ENCODE data around the gene CRLF1.
A peak's percentile ranks its signal among the peaks of the same experiment; 100 is the strongest.

Gene CRLF1

DNA sequence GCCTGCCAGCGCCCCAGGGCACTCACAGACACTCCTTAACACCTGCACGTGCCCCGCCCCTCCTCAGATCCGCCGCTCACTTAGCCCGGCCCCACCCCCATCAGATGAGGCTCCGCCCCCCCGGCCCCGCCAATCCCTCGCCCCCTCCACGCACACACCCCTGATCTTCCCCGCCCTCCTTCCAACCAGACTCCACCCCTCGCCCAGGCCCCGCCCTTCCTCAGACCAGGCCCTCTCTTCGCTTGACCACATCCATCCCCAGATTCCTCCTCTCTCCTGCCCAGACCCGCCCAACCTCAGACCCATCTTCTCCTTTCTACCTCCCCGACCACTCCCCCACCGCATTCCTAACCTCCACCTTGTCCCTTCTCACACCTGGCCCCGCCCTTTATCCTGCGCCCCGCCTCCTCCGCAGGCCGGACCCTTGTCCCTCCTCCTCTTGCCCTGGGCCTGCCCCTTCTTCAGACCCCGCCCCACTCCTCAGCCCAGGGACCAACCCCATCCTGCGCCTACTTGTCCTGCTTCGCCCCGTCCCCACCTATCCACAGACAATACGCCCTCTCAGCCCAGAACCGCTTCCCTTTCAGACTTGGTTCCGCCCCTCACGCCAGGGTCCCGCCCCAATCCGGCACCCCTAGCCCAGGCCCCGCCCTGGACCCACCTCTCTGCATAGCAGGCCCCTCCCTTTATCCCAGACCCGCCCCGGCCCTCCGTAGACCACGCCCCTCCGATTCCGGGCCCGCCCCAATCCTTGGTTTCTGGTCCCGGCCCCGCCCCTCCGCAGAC lies 29.8 kb upstream of the CRLF1 start:
- DNase-seq = peak; percentile 82

DNA sequence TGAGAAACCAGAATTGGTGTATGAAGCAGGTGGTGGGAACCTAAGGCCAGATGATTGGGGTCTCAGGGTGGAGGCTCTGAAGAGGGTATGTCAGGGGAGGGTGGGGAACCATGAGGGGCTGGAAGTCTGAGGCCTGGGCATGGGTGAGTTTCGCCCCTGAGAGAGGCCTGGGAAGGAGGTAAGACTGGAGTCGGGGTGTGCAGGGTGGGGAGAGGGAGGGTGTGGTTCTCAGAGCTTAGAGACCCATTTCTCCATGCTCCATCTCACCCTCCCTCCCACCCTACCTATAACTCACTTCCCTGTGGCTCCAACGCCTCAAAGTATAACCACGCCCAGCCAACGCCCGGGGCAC lies 29.2 kb upstream of the CRLF1 start:
- no peak for DNase-seq

DNA sequence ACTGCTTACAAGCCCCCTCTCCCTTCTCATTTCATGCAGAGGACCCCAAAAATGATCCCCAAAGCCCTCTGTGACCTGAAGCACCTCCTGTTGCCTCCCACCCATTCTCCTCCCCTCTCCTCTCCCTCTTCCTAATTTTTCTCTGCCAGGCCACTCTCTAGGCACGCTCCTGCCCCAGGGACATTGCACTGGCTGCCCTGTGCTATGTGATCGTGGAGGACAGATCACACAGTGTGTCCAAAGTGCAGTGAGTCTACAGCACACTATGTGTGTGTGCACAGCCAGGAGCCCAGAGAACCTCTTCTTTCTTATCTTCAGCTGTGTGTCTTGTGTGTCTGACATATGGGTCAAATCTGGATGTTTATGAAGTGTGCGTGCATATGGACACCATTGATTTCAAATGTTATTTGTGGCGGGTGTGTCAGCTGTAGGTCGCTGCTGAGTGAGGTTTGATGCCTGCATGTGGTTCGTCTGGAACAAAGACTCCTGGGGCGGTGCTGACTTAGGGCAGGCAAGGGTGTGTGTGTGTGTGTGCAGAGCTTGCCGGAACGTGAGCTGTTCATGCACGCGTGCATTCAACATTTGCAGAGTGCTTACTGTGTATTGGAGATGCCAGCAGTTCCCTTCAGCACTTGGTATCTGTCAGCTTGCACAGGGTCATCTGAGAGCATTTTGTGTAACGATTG lies 28.2 kb upstream of the CRLF1 start:
- DNase-seq = no peak

DNA sequence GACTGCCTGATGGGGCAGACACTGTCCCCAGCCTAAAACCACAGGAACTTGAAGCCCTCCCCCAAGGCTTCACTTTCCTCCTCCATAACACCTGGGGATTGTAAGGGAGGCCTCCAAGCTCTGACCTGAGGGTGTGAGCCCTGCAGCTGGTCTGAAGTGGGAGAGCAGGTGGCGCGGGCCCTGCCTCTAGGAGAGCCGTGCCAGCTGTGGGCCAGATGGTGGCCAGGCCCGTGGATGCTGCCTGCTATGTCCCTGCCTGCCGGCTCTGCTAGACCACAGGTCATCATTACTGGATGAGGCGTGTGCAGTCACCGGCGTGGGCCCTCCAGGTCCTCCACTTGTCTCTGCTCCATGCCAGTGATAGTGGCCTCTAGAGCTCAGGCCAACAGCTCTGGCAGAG lies 26.7 kb upstream of the CRLF1 start:
- DNase-seq = no peak

DNA sequence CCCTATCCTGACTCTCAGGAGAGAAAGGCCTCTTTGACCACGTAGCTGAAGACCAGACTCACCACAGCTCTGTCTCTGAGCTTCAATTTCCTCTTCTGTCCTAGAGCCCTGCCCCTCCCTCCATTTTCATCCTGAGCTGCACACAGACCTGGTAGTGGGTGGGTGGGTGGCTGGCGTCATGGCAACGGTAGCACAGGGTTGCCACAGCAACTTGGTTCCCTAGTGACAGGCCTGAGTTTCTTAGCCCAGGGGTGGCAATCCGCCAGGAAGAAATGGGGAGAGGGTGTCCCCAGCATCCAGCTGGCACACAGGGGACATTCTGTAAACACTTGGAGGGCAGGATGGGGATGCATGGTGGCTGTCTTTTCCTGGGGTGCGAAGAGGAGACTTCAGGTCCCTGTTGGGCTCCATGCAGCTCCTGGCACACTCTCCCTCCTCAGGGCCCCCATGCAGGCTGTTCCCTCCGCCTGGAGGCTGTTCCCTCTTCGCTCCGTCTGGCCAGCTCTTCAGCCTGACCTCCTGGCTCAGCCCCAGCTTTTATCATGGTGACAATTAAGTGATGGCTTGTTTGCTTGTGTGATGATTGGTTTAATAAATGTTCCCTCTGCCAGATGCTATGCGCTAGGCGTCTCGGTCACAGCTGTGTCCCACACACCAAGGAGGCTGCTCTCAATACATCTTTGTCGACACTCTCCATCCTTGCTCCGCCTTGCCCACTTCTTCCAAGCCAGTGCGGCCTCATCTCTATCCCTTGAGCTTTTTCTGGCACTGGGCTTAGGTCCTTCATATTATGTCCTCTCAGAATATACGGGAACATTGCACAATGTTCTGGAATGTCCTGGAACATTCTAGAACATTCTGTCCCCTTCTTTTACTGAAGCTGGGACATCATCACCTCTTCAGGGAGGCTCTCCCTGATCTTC lies 22.8 kb upstream of the CRLF1 start:
- DNase-seq = no peak

DNA sequence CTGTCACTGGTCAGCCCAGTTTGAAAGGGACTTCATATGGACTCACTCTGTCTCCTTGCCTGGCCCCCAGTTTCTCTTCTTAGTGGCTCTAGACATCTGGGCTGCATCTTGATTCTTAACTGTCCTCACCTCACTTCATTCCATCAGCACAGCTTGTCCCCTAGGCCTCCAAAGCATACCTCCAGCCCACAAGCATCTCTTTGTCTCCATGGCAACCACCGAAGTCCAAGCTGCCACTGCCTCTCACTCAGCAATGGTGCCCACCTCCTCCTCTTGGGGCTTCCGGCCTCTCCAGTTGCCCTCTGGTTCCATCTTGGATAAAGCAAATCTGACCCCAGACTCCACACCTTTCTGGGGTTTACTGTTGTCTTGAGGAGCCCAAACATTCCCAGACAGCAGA lies 20.3 kb upstream of the CRLF1 start:
- DNase-seq = no peak

DNA sequence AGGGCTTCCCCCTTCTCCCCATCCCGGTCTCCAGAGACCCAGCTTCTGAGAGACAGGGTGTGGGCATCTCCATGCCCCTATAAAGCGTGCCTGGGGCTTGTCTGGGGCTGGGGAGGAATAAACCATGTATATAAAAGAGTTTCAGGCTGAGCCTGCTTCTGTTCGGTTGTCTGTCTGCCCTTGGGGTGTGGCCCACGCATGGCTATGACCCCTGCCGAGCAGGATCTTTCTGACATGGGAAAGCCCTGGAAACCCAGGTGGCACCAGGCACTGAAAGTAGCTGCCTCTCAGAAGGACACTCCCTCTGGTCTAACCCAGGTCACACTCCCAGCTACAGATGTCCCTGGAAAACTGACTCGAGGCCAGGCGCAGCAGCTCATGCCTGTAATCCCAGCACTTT lies 14.3 kb upstream of the CRLF1 start:
- no peak for DNase-seq

DNA sequence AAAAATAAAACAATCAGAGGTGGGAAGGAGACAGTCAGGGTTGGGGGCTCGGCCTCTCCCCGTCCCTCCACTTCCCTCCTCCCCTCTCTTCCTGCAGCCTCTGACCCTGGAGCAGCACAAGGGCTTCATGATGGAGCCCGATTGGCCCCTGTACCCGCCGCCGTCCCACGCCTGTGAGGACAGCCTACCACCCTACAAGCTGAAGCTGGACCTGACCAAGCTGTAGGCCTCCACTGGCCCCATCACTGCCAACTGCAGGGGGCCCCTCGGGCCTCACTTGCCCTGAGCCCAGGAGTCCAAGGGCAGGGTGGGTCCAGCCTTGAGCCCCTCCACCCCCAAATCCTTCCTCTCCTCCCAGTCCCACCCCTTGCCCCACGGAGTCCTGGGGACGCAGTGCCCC lies 13.7 kb upstream of the CRLF1 start:
- no peak for DNase-seq

DNA sequence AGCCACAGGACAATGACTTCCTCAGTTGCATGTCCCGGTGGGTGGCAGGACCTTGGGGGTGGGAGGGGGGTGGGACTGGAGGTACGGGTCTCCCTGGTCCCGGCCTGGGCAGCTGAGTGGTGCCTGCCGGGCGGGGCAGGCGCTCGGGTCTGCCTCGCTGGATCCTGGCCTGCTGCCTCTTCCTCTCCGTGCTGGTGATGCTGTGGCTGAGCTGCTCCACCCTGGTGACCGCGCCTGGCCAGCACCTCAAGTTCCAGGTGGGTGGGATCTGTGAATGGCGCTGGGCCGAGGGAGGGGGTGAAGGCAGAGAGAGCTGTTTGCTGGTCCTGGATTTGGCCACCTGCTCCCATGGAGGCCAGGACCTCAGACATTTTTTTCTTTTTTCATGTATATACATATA lies 11.6 kb upstream of the CRLF1 start:
- DNase-seq = no peak

DNA sequence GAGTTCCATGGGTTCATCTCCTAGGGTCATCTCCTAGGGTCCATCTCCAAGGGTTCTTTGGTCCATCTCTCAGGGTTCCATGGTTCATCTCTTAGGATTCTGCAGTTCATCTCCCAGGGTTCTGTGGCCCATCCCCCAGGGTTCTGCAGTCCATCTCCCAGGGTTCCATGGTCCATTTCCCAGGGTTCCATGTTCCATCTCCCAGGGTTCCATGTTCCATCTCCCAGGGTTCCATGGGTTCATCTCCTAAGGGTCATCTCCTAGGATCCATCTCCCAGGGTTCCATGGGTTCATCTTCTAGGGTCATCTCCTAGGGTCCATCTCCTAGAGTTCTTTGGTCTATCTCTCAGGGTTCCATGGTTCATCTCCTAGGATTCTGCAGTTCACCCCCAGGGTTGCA lies 11.0 kb upstream of the CRLF1 start:
- no peak for DNase-seq

DNA sequence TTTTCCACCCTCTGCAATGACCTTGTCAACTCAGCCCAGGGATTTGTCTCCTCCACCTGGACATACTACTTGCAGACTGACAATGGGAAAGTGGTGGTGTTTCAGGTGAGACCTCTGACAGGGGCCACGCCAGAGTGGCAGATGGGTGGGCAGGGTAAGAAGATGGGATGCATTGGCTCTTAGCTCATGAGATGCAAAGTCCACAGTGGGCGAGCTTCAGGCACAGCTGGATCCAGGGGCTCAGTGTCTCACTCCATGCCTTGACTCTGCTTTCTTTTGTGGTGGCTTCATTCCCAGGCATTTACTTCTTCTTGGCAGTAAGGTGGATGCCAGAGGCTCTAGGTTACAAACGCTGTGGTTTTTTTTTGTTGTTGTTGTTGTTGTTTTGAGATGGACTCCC lies 9.4 kb upstream of the CRLF1 start:
- no peak for DNase-seq

DNA sequence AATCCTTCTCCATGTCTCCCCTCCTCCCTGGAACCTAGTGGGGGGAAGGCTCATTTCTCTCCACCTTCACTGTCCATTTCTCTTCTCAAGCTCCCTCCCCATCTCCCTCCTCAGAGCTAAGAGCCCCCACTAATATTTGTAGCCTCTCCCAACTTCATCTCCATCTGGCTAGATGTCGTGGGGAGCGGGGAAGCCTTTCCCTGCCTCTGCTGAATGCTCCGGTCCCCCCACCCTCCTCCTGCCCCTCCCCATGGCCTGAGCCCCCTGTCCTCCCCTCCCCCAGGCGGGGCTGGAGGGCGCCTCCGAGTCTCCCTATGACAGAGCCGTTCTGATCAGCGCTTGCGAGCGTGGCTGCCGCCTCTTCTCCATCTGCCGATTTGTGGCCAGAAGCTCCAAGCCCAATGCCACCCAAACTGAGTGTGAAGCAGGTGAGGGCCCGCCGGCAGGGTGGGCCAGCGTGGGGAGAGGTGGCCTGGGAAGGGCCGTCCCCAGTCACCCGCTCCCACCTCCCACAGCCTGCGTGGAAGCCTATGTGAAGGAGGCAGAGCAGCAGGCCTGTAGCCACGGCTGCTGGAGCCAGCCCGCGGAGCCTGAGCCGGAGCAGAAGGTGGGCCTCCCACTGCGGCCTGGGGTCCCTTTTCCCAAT lies 7.1 kb upstream of the CRLF1 start:
- no peak for DNase-seq

DNA sequence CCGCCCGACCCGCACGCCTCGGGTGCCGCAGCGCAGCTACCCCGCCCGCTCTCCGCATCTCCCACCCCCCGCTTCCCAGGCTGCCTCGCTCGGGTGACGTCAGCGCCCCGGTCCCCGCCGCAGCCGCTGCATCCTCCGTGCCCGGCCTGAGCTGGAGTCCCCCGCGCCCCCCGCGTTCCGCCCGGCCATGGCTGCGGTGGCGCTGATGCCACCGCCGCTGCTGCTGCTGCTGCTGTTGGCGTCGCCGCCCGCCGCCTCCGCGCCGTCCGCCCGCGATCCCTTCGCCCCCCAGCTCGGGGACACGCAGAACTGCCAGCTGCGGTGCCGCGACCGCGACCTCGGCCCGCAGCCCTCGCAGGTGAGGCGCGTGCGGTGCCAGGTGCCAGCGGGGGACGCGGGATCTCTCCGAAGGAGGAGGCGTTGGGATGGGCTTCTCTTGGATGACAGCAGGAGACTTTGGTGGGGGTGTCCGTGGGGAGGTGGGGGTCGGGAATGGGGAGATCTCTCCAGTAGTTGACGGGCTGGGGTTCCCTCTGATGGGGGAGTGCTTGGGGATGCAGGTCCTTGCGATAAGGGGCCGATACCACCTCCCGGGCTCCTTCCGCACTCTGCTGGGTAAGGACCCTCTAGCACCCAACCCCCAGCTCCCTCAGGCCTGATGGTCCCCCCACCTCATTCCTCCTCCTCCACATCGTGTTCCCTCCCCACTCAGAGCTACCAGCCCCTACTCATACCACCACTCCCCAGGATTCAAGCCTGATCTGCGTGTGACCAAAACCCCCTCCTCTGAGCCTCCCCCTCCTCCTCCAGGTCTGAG lies 6.4 kb upstream of the CRLF1 start, which contains the start of gene TMEM59L:
TSS of gene TMEM59L (plus strand) at position 99 of the 817 bp plus-strand sequence. CDS start at position 188, 89 bp downstream.
- no peak for DNase-seq

DNA sequence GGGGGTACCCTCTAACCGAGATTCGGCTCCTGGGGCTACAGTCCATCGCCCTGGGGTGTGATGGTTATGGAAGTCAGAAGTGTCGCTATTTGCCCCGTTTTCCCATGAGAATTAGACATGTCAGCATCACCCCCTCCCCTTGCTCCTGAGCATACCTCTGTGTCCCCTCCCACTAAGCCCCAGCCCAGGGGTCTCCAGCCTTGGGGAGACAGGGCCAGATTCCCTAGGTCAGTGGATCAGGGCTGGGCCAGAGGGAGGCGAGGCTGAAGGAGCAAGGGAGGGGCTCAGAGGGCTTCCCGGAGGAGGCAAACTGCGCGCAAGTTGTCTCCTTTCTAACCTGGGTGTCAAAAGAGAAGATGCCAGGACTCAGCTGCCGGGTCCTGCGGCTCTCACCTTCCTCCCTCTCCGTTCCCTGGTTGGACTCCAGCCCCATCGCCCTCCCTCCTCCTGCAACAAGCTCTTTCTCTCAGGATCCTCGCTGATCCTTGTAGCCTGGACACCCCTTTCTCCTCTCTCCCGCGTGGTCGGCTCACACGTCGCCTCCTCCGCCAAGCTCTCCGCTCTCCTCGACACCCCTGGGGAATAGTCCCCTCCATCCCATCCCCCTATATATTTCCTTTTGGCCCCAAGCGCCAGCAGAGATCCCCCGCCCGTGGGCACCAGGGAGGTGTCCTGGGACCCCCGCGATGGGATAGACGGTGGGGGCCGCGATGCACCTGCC lies 5.6 kb upstream of the CRLF1 start:
- no peak for DNase-seq

DNA sequence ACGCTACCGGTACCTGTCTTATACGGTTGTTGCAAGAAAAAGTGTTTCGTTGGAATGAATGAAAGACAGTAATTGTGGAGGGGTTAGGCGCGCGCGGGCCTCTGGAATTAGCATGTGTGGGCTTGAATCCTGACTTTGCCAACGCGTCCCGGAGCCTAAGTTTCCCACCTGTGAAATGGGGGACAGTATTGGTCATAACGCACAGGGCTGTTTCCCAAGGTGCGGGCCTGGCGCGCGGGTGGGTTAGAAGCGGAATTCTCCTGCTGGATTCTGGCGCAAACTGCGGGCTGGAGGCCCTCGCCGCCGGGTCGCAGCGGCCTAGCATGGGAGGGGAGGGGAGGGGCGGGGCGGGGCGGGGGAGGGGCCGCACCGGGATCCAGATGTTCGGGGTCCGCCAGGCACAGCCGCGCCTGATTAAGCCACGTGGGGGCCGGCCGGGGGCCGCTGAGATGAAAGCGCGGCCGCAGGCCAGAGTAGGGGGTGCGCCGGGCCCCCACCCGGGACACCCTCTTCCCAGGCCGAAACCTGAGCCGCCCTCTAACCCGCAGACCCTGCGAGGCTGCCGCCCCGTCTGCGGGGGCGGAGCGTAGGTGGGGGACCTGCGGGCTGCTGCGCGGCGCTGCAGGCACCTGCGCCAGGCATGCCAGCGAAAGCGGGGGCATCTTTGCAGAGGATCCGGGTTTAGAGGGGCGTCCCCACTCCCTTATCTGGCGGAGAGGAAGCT lies 4.9 kb upstream of the CRLF1 start:
- no peak for DNase-seq

DNA sequence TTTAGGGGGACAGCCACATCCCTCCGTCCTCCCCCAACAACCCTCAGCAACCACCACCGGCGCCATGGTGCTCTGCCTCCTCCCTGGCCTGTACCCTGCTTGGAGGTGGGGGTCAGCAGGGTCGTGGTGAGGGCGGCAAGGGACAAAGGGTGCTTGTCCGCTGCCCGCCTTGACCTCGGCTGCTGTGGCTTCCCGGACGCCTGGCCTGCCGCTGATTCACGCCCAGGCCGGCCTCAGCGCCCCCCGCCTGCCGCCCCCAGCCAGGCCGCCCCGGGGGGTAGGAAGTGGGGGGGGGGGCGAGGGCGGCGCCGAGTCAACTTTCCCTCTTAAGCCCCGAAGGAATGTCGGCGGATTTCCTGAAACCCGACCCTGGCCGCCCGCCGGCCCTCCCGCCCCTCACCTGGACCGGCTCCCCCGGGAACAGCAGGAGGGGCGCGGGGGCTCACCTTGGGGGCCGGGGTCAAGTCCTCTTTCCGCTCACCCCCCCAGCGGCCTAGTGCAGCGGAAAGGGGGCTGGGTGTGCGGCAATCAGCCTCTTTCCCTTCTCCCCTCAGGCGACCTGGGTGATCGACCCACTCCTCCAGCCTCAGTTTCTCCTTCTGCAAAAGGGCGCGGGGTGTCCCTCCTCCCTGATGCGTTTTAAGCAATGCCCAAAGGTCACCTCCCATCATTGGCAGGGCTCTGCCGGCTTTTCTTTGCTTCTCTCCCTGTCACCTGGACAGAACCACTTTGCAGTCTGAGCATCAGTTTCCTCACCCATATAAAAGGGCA lies 4.1 kb upstream of the CRLF1 start:
- no peak for DNase-seq

DNA sequence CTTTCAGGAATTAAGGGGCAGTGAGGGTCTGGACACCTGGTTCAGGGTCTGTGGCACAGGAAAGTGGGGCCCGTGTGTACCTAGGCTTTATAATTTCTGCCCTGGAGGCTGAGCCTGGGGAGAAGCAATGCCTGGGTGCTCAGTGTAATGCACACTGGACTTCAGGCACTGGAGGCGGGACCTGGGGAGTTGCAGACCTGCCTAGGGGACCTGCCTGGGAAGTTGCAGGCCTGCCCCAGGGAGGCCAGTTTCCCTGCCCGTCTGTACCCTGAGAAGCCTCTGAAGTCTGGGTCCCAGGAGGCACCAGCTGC lies 3.6 kb upstream of the CRLF1 start:
- no peak for DNase-seq

DNA sequence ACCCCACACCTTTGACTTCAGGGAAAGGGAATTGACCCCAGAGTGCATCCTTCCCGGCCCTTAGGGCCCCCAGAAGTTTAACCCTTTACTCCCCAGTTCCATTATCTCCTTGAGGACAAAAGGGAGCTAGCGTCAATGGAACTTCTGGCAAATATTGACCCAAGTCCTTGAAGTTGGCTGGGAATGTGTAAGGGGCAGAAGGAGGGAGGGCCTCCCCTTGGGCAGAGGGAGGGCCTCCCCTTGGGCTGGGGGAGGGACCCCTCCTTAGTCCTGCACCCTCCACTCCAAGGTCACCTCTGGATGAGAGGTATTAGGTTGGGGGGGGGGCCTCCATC lies 3.1 kb upstream of the CRLF1 start:
- DNase-seq = no peak

DNA sequence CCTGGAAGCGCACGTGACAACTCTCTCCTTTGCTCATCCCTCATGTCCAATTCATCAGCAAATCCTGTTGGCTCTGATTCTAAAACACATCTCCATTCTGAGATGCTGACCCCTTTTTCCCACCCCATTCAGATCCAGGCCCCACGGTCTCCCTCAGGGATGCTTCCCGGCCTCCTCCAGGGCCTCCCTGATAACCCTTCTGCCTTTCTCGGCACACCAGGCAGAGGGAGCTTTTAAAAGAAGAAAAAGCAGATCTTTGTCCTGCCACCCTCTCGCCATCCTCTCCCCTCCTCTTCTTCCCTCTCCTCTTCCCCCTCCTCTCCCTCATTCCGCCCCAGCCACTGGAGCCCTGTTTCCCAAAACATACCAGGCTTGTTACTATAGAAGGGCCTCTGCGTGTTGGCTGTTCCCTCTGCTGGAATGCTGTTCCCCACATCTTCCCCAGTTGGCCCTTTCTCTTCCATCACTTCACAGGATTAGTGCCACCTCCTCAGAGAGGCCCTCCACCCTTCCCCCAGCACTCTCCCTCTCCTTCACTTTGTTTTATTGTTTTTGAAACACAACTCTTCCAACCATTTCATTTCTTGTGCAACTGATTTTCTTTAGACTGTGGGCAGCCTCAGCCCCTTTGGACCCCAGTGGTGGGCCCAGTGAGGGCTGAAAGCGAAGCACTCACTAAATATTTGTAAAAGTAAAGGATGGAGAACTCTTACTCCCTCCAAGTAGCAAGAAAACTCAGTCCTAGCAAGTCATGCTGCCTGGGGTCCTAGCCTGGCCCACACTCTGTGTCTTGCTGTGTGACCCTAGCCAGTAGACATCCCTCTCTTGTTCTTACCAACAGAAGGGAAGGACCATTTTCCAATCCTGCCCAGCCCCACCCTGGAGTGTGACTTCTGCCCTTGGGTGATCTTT lies 2.5 kb upstream of the CRLF1 start:
- no peak for DNase-seq
